GM19328 (cell line): Measurements from ENCODE around the gene SPARC.

Experiments used
- ATAC-seq: cut with Tn5 transposase; IDR thresholded peaks from one replicate; pipeline ENCODE4 v1.9.1; 2021; ENCODE audit warnings: mild to moderate bottlenecking, moderate library complexity; ENCODE audit not compliant: unreplicated experiment

The SPARC gene

DNA sequence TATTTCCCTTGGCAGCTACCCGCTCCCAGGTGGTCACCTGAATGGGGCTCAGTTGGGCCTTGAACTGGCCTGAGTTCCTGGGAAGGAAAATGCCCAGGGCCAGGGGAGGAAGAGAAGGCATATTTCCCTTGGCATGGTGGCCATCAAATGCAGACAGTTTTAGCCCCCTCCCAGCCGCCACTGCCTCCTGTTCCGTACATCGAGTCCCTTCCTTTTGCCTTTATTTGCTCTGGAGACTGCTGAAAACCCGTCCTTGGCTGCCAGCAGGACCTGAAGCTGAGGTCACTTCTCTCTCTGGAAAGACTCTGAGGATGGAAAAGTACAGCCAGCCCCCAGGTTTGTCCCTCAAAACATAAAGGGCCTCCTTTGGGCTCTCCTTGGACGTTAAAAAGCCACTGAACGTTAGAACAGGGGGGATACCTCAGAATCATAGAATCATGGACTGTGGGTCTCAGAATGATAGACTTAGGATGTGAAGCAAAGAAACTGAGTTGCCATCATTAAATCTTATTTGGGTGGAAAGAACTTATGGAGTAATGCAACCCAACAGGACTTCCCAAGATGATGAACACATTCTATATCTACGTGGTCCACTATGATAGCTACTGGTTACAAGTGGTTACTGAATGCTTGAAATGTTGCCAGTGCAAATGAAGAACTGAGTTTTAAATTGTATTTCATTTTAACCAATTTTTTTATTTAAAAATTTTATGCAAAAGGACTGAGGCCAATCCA is 7.1 kb downstream of the SPARC start:
- no peak for ATAC-seq

DNA sequence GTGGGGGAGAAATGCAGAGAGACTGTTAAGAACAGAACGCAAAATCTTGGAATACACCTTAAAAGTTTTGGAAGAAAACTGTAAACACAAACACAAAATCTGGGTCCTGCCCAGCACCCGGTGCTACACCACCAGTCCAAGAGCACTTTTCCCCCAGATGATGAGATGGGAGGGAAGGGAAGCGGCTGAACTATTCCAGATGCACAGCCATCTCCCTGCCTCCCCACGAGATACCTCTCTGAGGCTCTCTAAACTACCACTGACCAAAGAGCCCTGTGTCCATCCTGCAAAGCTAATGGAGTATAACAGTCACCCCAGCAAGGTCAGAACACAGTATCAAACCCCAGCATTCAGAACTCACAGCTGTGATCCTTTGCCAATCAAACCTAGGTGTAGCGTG is 8.0 kb downstream of the SPARC start:
- no peak for ATAC-seq

DNA sequence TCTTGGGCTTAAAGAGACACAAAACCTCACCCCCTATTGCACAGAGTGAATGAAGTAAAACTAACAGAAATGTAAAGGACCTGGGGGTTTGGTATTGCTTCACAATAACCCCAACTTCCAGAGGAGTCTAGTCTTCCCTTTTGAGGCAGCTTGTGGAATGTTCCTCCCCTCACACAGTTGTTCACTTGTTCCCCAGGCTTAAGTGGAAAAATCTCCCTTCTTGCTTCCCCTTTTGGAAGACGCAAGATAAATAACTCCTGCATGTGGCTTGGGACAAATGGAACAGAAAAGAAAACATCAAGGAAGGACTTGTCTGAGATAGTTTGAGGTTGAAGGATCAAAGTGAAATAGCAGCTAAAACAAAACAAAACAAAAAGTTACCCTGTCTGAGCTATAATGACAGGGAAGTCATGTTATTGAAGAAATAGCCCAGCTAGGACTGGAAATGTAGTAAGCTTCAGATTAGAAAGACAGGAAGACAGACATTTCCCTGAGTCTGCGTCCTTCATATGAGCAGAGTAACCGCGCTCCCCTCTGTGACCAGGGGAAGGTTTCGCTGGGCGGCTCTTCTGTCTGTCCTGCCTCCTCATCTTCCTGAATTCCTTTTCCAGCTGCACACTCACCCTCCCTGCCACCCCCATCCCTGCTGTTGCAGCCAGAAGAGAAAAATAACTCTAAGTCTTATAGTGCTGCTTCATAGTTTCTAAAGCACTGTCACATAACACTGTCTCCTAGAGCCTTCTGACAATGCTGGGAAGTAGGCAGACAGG is 8.8 kb downstream of the SPARC start:
- no peak for ATAC-seq

DNA sequence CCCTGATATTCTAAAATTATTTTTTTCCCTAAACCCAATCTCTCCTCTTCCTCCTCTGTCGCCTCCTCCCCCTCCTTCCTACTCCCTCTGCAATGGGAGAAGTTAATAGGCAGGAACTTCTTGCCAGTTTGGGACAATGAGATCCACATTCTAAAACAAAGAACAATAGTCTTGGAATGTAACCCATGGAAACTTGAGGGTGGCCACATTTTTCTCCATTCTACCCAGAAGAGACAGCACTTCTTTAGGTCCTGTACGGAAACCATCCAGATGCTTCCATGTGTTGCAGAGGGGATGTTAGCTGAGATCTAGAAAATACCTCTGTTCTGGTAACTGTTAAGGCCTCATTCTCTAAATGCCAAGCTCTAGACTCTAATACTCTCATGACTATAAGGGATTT is 10.0 kb downstream of the SPARC start:
- no peak for ATAC-seq

DNA sequence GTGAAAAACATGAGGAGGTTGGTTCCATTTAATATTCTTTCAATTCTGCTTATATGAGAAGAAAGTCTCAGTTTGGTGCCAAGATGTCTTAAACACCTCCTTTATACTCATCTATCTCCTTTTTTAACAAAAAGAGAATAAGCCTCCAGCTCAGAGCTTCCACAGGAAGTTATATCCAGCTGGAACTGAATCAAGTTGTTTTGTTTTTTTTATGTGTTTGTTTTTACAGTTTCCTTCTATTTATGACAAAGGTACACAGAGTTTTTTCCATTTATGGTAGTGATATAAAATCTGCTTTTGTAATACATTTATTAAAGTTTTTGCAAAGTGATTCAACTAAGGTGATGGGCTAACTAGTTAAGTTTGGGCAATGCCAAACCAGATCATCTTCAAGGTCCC is 10.4 kb downstream of the SPARC start:
- ATAC-seq = no peak

DNA sequence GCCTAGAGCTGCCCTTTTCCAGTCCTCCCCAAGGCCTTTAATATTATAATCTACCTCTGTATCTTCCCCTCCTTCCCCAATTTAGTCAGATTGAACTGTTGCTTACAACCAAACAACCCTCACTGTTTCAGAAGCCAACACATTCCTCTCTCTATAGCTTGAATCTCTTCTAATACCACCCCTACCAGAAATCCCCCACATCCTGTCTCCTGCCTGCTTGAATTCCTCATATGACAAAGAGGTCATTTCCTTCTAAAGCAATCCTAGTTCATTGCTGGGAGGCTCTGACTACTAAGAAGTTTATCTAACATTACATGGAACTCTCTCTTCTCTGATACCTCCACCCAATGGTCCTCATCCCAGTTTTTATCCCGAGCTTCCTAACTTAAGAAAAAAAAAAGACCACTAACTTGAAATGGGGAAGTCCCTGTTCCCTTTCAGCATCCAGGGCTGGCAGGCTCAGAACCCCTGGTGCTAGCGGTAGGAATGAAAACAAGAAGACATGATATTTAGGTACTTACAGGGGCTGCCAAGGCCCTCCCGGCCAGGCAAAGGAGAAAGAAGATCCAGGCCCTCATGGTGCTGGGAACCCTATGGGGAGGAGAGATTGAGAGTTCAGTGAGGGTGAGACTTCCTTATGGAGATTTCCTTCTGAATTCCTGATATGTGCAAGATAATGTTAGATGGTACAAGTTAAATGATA is 11.0 kb downstream of the SPARC start:
- ATAC-seq = no peak

DNA sequence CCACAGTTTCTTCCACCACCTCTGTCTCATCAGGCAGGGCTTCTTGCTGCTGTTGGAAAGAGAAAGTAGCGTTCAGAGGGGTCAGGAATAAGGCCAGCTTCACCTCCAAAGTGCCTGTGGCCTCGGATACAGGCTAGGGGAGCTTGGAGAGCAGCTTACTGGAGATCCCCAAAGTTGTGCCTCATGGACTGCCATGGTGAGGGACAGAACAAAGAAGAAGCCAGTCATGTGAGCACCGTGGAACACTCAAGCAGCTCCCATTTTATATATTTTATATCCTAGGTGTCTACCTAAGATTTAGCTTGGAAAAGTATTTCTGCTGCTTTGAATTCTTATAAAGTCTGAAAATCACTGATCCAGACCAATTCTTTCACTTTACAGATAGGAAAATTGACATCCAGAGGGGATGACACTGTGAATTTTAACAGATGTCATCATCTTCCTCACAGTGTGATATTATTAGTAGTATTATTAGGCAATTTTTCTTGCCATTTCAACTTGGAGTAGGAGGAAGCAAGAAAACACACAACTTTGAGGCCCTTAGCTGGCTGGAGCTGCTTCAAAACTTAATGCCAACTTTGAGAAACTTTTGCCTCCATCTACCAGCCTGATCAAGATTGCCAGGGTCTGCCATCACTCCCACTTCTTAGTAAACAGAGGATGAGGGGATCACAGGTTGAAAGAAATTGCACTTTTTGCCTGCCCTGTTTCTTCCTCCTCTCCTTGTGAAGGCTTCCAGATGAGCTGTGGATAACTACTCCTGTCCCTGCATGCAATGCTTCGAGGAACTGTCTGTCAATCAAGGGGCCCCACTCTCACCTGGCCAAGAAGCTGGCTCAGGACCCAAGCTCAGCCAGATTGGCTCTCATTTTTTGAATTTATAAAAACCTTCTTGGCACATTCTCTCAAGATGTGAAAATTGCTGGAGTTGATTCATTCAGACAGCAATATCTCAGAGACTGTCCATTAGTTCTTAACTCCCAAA is 11.8 kb downstream of the SPARC start:
- no peak for ATAC-seq

DNA sequence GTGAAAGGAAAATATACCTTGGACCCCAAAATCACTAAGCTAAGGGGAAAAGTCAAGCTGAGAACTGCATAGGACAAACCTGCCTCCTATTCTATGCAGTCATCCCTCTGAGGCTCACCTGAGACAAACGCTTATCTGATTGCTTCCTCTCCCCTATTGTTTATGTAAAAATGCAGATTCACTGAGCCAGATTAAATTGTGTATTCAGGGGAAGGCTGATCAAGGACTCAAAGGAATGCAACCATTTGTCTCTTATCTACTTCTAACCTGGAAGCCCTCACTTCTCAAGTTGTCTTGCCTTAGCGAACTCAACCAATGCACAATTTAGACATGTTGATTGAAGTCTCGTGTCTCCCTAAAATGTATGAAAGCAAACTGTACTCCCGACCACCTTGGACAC is 13.3 kb downstream of the SPARC start:
- ATAC-seq = no peak

DNA sequence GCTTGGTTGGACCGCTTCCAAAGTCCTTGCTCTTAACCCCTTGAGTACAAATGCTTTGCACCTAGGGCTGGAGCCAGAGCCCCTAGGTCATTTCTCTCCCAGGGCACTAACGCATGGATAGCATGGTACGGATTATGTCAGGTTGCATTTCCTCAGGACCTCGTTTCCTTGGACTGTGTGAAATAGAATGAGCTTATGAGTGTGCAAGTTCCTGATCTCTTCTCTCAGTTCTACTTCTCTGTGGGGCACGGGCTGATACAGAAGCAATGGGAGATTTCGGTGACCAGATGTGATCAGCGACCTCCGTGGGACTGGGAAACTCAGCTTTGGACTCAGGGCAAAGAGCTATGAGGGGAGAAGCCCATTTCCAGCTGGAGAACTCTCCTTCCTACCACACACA is 14.2 kb downstream of the SPARC start:
- no peak for ATAC-seq

DNA sequence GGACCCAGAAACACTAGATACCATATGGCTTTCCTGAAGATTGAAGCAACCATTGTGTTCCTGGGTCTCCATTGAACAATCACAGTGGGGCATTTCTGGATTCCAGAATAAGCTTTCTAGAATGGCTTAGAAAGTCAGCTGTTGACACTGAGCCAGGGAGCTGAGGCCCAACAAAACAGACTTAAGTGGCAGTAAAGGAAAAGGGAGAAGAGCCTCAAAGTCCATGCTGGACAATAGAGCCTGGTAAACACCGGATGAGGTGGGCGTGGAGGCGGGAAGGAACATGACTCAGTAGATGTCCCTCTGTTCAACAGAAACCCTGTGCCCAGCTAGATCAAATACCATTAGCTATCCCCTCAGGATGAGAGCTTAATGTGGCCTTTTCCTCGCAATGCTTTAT is 14.8 kb downstream of the SPARC start:
- no peak for ATAC-seq

DNA sequence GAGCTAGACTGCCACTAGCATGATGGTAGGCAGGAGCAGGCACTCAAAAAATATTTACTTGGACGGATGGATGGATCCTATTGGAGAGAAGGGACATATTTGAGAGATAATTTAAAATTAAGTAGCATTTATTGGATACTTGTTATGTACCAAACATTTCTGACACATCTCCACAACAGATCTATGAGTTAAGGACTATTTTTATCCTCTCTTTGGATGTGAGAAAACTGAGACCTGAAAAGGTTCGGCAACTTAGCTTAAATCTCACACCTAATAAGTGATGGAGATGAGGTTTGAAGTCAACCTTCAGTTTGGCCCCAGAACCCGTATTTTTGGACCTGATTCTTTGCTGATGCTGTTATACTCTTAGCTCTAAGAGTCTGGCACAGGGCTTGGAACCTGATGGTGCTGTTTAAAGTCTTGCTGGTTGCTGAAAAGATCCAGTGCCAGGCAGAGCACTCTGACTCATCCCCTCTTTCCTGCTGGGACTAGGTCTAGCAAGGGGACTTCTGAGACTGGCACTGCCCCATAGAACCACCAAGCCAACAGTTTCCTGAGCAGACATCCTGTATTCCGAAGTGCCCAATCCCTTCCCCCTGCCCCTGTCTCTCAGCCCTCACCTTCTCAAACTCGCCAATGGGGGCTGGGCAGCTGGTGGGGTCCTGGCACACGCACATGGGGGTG is 15.6 kb downstream of the SPARC start:
- ATAC-seq = no peak

DNA sequence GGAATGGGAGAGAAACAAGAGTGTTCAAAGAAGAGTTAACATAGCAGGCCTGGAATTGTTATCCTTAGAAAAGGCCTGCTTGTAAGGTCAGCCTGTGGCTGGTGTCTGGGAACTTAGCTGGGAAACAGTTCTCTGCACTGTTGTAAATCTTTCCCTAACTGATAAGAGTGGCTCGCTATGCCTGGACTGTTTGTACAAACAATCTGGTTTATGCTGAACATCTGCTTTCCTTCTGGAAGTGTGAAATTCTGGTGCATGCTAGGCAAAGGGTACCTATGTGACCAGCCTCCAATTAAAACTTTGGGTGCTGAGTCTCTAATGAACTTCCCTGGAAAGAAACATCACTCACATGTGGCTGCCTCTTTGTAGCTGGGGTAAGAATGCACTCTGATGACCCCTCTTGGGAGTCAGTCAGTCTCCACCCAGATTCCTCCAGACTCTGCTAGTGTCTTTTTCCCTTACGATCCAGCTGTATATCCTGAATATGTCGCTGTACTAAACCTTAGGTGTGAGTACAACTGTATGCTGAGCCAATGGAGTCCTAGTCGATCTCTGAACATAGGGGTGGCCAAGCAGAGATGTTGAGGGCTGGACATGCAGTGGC is 16.5 kb downstream of the SPARC start:
- ATAC-seq = no peak

DNA sequence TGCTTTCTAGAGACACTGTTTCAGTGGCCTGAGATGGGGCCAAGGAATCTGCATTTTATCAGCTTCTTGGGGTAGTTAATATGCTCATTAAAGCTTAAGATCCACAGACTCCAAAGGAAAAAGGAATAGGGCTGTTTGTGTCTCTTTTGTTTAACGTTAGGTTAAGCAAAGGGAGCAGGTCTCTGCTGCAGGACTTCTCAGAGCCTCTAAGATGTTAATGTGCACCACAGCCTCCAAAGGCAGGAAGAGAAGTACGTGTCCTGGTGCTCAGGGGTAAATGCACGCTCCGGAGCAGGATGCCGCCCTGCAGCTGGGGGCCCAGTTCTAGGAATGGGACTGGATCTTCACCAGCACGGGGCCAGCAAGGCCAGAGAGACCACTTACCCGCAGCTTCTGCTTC is 19.6 kb downstream of the SPARC start:
- ATAC-seq = no peak

DNA sequence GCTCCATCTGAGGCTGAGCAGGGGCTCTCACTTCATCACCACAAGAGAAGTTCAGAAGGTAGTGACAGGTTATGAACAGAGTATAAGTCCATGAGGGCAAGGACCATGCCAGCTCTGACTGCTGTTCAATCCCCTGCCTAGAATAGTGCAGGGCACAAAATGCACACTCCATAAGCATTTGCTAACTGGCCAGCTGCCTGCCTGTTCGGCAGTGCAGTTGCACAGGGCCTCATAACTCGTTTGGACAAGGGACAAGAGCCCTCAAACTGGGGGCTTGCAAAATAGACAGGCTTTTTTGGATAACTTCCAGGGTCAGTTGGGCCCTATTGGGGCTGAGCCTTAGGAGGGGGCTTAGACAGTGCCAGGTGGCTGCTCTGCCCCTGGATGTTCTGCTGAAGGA is 21.1 kb downstream of the SPARC start:
- no peak for ATAC-seq

DNA sequence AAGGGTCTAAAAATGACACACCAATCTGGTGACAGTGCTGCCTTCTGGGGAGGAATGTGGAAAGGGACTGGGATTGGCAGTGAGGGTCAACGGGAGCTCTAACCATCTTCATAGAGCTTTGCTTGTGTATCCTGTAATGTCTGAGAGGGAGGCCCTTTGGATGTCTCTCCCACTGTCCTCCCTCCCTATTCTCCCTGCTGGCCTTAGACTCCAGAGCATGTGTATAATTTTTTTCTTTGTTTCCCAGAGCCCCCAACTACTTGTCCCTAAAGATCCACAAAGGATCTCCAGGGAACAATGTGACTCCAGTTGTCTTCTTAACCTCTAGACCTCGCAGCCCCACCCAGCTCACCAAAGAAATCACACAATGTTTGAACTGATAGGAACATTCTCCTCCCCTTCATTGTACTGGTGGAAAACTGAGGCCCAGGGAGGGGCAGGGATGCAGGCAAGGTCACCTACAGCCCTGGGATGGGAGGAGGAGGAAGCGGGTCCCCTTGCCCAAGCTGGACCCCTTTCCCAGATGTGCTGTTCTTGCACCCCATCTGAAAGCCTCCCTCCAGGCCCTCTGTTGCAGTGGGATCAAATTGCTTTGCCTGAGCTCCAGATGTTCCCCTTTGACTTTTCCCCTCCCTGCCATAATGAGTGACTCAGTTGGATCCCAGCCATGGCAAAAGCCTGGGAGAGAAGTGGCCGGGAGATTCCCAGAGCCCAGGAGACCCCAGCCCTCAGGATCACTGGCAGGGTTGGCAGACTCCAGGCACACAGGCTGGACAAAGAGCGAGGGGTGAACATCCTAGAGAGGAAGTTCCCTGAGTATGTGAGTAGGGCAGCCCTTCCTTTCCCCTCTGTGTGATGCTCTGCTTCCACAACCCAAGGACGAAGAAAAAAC is 21.8 kb downstream of the SPARC start:
- ATAC-seq = no peak

DNA sequence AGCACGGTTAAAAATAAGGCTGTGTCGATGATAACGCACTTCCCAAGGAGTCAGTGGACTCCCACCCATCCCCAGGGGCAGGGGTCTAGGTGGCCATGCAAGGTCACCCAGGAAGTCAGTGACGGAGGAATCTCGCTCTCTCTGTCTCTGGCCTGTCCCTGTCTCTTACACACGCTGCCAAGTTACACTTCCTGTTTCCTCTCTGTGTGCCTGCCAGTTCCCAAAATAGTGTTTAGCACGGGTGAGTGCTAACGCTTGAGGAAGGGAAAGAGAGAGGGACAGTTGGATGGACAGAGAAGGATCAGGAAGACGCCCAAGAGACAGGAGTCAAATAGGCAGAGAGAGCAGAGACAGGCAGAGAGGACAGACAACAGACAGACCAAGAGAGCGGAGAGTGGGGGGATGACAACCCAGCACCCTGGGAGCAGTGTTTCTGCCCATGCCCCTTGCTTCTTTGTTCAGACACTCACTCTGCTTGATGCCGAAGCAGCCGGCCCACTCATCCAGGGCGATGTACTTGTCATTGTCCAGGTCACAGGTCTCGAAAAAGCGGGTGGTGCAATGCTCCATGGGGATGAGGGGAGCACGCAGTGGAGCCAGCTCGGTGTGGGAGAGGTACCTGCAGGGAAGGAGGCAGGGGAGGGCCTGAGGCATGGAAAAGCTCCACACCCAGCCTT is 23.0 kb downstream of the SPARC start:
- ATAC-seq = no peak

DNA sequence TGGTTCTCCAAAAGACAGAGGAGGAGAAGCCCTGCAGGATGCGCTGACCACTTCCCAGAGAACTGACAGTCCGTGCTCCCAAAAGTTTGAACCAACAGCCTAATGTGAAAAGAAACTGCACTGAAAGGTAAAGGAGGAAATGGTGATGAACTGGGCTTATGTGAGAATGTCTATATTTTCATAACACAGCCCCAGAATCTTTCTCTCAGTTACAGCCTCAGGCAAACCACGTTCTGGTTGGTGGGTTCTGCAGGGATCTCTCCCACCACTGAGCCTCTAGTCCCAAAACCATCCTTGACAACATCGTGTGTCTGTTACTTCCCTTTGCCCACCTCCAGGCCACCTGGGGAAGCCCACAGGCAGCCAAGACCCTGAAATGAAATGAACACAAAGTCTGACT is 23.9 kb downstream of the SPARC start:
- no peak for ATAC-seq
